ENCODE results near the gene IST1.
"Not testable (repeated sequence)": the region's sequence is repeated elsewhere in the genome, so short reads cannot be mapped to it uniquely, and the experiment has no call there.

IST1 gene

GRCh38 chr16:71854369-71854948 is 40.9 kb upstream of the IST1 start:
- H4K20me1 ChIP-seq = peaks cover 99% of the 10 kb centered on the region
- no peaks in the 10 kb centered on the region for H3K4me1 ChIP-seq
- no peaks in the 10 kb centered on the region for H3K27me3 ChIP-seq
- H3K9me3 ChIP-seq = no peaks in the 10 kb centered on the region
- H3K9ac ChIP-seq = no peak overlapping the region
- H3K4me3 ChIP-seq = no peak overlapping the region
- no peak overlapping the region for H3K4me2 ChIP-seq
- no peak for TF ChIP-seq Cebpa-rat (IDR thresholded peaks at IDR 0.05)
- peaks cover 98% of the 10 kb centered on the region for H3K36me3 ChIP-seq
- H3K27ac ChIP-seq = no peak overlapping the region

- TF ChIP-seq Cebpa-rat (IDR thresholded peaks at IDR 0.05) = no peak
- no peaks in the 10 kb centered on the region for H3K9me3 ChIP-seq
- no peaks in the 10 kb centered on the region for H3K27me3 ChIP-seq
- H3K4me1 ChIP-seq = no peaks in the 10 kb centered on the region
- H3K27ac ChIP-seq = no peak overlapping the region
- H3K4me3 ChIP-seq = no peak overlapping the region
- no peak overlapping the region for H3K9ac ChIP-seq
- no peak overlapping the region for H3K4me2 ChIP-seq
- peaks cover 98% of the 10 kb centered on the region for H3K36me3 ChIP-seq
- H4K20me1 ChIP-seq = peaks cover 94% of the 10 kb centered on the region
These were observed 39.2 kb upstream of the IST1 start for GRCh38 chr16:71855937-71856662.

- Histone ChIP-seq H3K4me3 (no peak overlapping the region), H3K36me3 (peaks cover 98% of the 10 kb centered on the region), H3K4me2 (no peak overlapping the region), H3K4me1 (no peaks in the 10 kb centered on the region), H3K9ac (no peak overlapping the region), H3K9me3 (no peaks in the 10 kb centered on the region), H3K27me3 (no peaks in the 10 kb centered on the region), H3K27ac (no peak overlapping the region), H4K20me1 (peaks cover 70% of the 10 kb centered on the region)
- no peak for TF ChIP-seq Cebpa-rat (IDR thresholded peaks at IDR 0.05)
These were observed 35.4 kb upstream of the IST1 start for GRCh38 chr16:71859762-71860521.

- Histone ChIP-seq H3K9me3 (no peaks in the 10 kb centered on the region), H4K20me1 (peaks cover 29% of the 10 kb centered on the region), H3K27ac (no peak overlapping the region), H3K9ac (no peak overlapping the region), H3K4me1 (no peaks in the 10 kb centered on the region), H3K4me3 (no peak overlapping the region), H3K4me2 (no peak overlapping the region), H3K36me3 (peaks cover 100% of the 10 kb centered on the region), H3K27me3 (no peaks in the 10 kb centered on the region)
- no peak for TF ChIP-seq Cebpa-rat (IDR thresholded peaks at IDR 0.05)
These were observed 31.3 kb upstream of the IST1 start for GRCh38 chr16:71863995-71864394.

- no peak for TF ChIP-seq Cebpa-rat (IDR thresholded peaks at IDR 0.05)
- no peak overlapping the region for H3K27ac ChIP-seq
- H3K4me2 ChIP-seq = no peak overlapping the region
- H3K4me3 ChIP-seq = no peak overlapping the region
- H4K20me1 ChIP-seq = 0 out of 2 replicates have a peak, but pooled peaks cover 16% of the 10 kb centered on the region
- H3K9me3 ChIP-seq = no peaks in the 10 kb centered on the region
- H3K27me3 ChIP-seq = no peaks in the 10 kb centered on the region
- H3K36me3 ChIP-seq = peaks cover 99% of the 10 kb centered on the region
- H3K4me1 ChIP-seq = no peaks in the 10 kb centered on the region
- H3K9ac ChIP-seq = no peak overlapping the region
These were observed 30.0 kb upstream of the IST1 start for GRCh38 chr16:71865173-71865863.

GRCh38 chr16:71867175-71867574 is 28.2 kb upstream of the IST1 start:
- H3K4me3 ChIP-seq, H4K20me1 ChIP-seq, H3K9ac ChIP-seq, H3K9me3 ChIP-seq, H3K4me1 ChIP-seq, H3K27me3 ChIP-seq, H3K27ac ChIP-seq, H3K4me2 ChIP-seq: not testable (repeated sequence)
- peaks cover 99% of the 10 kb centered on the region for H3K36me3 ChIP-seq

GRCh38 chr16:71867939-71868338 is 27.4 kb upstream of the IST1 start:
- H3K4me1 ChIP-seq = no peaks in the 10 kb centered on the region
- H4K20me1 ChIP-seq = no peaks in the 10 kb centered on the region
- H3K36me3 ChIP-seq = peaks cover 99% of the 10 kb centered on the region
- no peak for TF ChIP-seq Cebpa-rat (IDR thresholded peaks at IDR 0.05)
- H3K9me3 ChIP-seq = no peaks in the 10 kb centered on the region
- no peak overlapping the region for H3K4me3 ChIP-seq
- H3K27me3 ChIP-seq = no peaks in the 10 kb centered on the region
- no peak overlapping the region for H3K27ac ChIP-seq
- H3K4me2 ChIP-seq = no peak overlapping the region
- H3K9ac ChIP-seq = no peak overlapping the region

GRCh38 chr16:71869089-71869488 is 26.2 kb upstream of the IST1 start:
- no peaks in the 10 kb centered on the region for H3K4me1 ChIP-seq
- no peak for TF ChIP-seq Cebpa-rat (IDR thresholded peaks at IDR 0.05)
- H3K36me3 ChIP-seq = peaks cover 97% of the 10 kb centered on the region

GRCh38 chr16:71870818-71871217 is 24.5 kb upstream of the IST1 start:
- Histone ChIP-seq H3K4me2 (no peak overlapping the region), H3K36me3 (peaks cover 97% of the 10 kb centered on the region)

More at GRCh38 chr16:71869089-71869488, 26.2 kb upstream of the IST1 start:
- H3K9ac ChIP-seq = no peak overlapping the region
- H4K20me1 ChIP-seq = 0 out of 2 replicates have a peak, but pooled peaks cover 6% of the 10 kb centered on the region
- H3K9me3 ChIP-seq = no peaks in the 10 kb centered on the region
- H3K4me2 ChIP-seq = no peak overlapping the region
- no peak overlapping the region for H3K27ac ChIP-seq
- H3K4me3 ChIP-seq = no peak overlapping the region
- no peaks in the 10 kb centered on the region for H3K27me3 ChIP-seq

More at GRCh38 chr16:71870818-71871217, 24.5 kb upstream of the IST1 start:
- H3K27ac ChIP-seq = no peak overlapping the region
- no peak overlapping the region for H3K4me3 ChIP-seq
- no peaks in the 10 kb centered on the region for H3K9me3 ChIP-seq
- H4K20me1 ChIP-seq = 0 out of 2 replicates have a peak, but pooled peaks cover 6% of the 10 kb centered on the region
- no peaks in the 10 kb centered on the region for H3K4me1 ChIP-seq
- TF ChIP-seq Cebpa-rat (IDR thresholded peaks at IDR 0.05) = no peak
- H3K27me3 ChIP-seq = no peaks in the 10 kb centered on the region
- no peak overlapping the region for H3K9ac ChIP-seq
